GM12864 (cell line): ENCODE measurements around the gene NUP210L.
"Not testable (repeated sequence)": the region's sequence is repeated elsewhere in the genome, so short reads cannot be mapped to it uniquely, and the experiment has no call there.

ENCODE experiments used
- DNase-seq: peaks from one replicate; pipeline ENCODE4 v3.0.0-alpha.2; 2011; ENCODE audit warnings: low read depth
- H3K4me3 ChIP-seq: 2 replicates; pipeline ENCODE4 v1.5.1; 2011; ENCODE audit warnings: mild to moderate bottlenecking, low read depth, low read length, control low read depth
- CTCF ChIP-seq: IDR thresholded peaks from 2 replicates; pipeline ENCODE4 v1.5.1; 2011; ENCODE audit warnings: low read depth, mild to moderate bottlenecking, moderate library complexity, low read length, control low read depth, inconsistent platforms; ENCODE audit errors: missing control alignments

The NUP210L gene

GRCh38 chr1:154154053-154154452 lies 820 bp downstream of the NUP210L start:
- no peak for DNase-seq
- H3K4me3 ChIP-seq: no peak overlapping the region
- no peak for TF ChIP-seq CTCF

- H3K4me3 ChIP-seq: no peak overlapping the region
- no peak for DNase-seq
- TF ChIP-seq CTCF: no peak
These were observed 3.6 kb downstream of the NUP210L start for GRCh38 chr1:154151311-154151710.

- TF ChIP-seq CTCF: no peak
- DNase-seq: peak; percentile 22
- no peak overlapping the region for H3K4me3 ChIP-seq
These were observed 6.1 kb downstream of the NUP210L start for GRCh38 chr1:154148807-154149206.

GRCh38 chr1:154147505-154147904 lies 7.4 kb downstream of the NUP210L start:
- H3K4me3 ChIP-seq, DNase-seq: not testable (repeated sequence)

- no peak for DNase-seq
- no peak overlapping the region for H3K4me3 ChIP-seq
- TF ChIP-seq CTCF: peak; percentile 42
These were observed 8.9 kb downstream of the NUP210L start for GRCh38 chr1:154145986-154146385.

GRCh38 chr1:154142358-154142757 lies 12.5 kb downstream of the NUP210L start:
- H3K4me3 ChIP-seq: no peak overlapping the region
- no peak for TF ChIP-seq CTCF
- no peak for DNase-seq

- no peak for DNase-seq
- no peak overlapping the region for H3K4me3 ChIP-seq
- no peak for TF ChIP-seq CTCF
These were observed 13.6 kb downstream of the NUP210L start for GRCh38 chr1:154141240-154141639.

- no peak overlapping the region for H3K4me3 ChIP-seq
- no peak for TF ChIP-seq CTCF
- DNase-seq: no peak
These were observed 17.0 kb downstream of the NUP210L start for GRCh38 chr1:154137888-154138287.
